HepG2 (cell line): Measurements from ENCODE around the gene BCL2L11. TPM values are rescaled to one million over a fixed set of nuclear protein-coding genes. Genes with fewer than 3 reads are reported as not detected.

Source experiments
- ATAC-seq: fragments of 200-7000 bp; cut with Tn5 transposase; 3 replicates; pipeline ENCODE4 v1.9.1; 2020; ENCODE audit warnings: mild to moderate bottlenecking, moderate library complexity
- BruUV-seq: library from RNA; stranded (reverse); fragments of 400-500 nt; replicated peaks from 2 replicates; lab custom pipeline; 2021; lab: Mats Ljungman, UMichigan
- CTCF ChIA-PET: fragments of 300-600 bp; formaldehyde crosslinking; extraction: SDS; loops from one replicate; lab custom pipeline; 2021; ENCODE audit warnings: low total read pairs, inconsistent platforms, low intra/inter-chr PET ratio; lab: Yijun Ruan, JAX
- POLR2A ChIA-PET: fragments of 350-600 bp; sonication (Branson Sonifier 250); formaldehyde crosslinking; loops from one replicate; lab custom pipeline; 2020; ENCODE audit warnings: antibody characterized with exemption, inconsistent platforms; lab: Yijun Ruan, JAX
- DNase-seq: peaks from one replicate; pipeline ENCODE4 v3.0.0-alpha.2; 2015; ENCODE audit warnings: low spot score
- FAIRE-seq: peaks from 3 replicates; lab custom pipeline; 2011; peaks lifted over from hg19 to GRCh38; lab: Jason Lieb, UNC
- H2AFZ ChIP-seq: one replicate; pipeline ENCODE4 v1.6.1; 2011; ENCODE audit warnings: low read length, inconsistent platforms
- H3K27ac ChIP-seq: fragments of 300-600 bp; 3 replicates; pipeline ENCODE4 v1.8.0; 2011; ENCODE audit warnings: mixed run types, mild to moderate bottlenecking, mixed read lengths, low read length, inconsistent platforms; ENCODE audit not compliant: insufficient read depth; ENCODE audit errors: extremely low read length
- H3K27me3 ChIP-seq, 2 experiments: fragments of 200-600 bp in 1 of 2; 2 replicates in 1 of 2; 3 replicates in 1 of 2; pipeline versions ENCODE4 v1.6.0 to v1.8.0; 2011; ENCODE audit warnings: low read length in 2 of 2, mild to moderate bottlenecking in 2 of 2, moderate library complexity in 2 of 2, inconsistent platforms in 1 of 2; ENCODE audit not compliant: insufficient read depth in 2 of 2, control insufficient read depth in 1 of 2
- H3K36me3 ChIP-seq, 2 experiments: fragments of 200-600 bp in 1 of 2; replicated peaks in 1 of 2; 2 replicates in 1 of 2; 3 replicates in 1 of 2; pipeline versions ENCODE4 v1.5.1 to v1.8.0; 2011; ENCODE audit warnings: low read length in 2 of 2, inconsistent platforms in 1 of 2; ENCODE audit not compliant: insufficient read depth in 2 of 2, control insufficient read depth in 1 of 2
- H3K4me1 ChIP-seq: 2 replicates; pipeline ENCODE4 v1.5.1; 2012; ENCODE audit warnings: low read length, inconsistent platforms; ENCODE audit not compliant: insufficient read depth
- H3K4me2 ChIP-seq: 2 replicates; pipeline ENCODE4 v1.6.0; 2011; ENCODE audit warnings: low read depth, low read length, inconsistent platforms
- H3K4me3 ChIP-seq, 3 experiments: fragments of 200-600 bp in 1 of 3; sonication (generic), shearing (Covaris generic) in 1 of 3; replicated peaks in 1 of 3; 2 replicates each; pipeline ENCODE4 v1.5.1; 2011 to 2016; ENCODE audit warnings: low read length in 3 of 3, inconsistent platforms in 2 of 3, low read depth in 2 of 3, mild to moderate bottlenecking in 2 of 3, control low read depth in 1 of 3, mixed read lengths in 1 of 3; ENCODE audit not compliant: insufficient read depth in 1 of 3
- H3K79me2 ChIP-seq: one replicate; pipeline ENCODE4 v1.6.1; 2011; ENCODE audit warnings: low read length, inconsistent platforms; ENCODE audit not compliant: insufficient read depth
- H3K9ac ChIP-seq: 2 replicates; pipeline ENCODE4 v1.6.0; 2011; ENCODE audit warnings: mild to moderate bottlenecking, low read depth, low read length, inconsistent platforms; ENCODE audit not compliant: insufficient read depth
- H3K9me3 ChIP-seq: 2 replicates; pipeline ENCODE4 v1.5.1; 2012; ENCODE audit warnings: mild to moderate bottlenecking, low read length
- H4K20me1 ChIP-seq: 2 replicates; pipeline ENCODE4 v1.6.0; 2011; ENCODE audit warnings: inconsistent platforms, mild to moderate bottlenecking, low read length, moderate library complexity; ENCODE audit not compliant: insufficient read depth
- BRCA1 ChIP-seq: sonication (generic); formaldehyde crosslinking; IDR thresholded peaks from 2 replicates; pipeline ENCODE4 v1.4.0; 2020; ENCODE audit warnings: missing genetic modification reagents
- GMEB2 ChIP-seq: IDR thresholded peaks from 2 replicates; pipeline ENCODE4 v1.6.1; 2016; ENCODE audit warnings: missing biosample characterization, missing genetic modification reagents, low read depth
- HMGXB4 ChIP-seq, 2 experiments: sonication (generic) in 1 of 2; formaldehyde crosslinking in 1 of 2; IDR thresholded peaks; 2 replicates each; pipeline versions ENCODE4 v1.4.0 to v1.6.1; 2018 to 2020; ENCODE audit warnings: missing genetic modification reagents in 2 of 2, borderline replicate concordance in 1 of 2, low read depth in 1 of 2, mild to moderate bottlenecking in 1 of 2, missing biosample characterization in 1 of 2
- HNRNPL ChIP-seq: fragments of 200-400 bp; formaldehyde crosslinking; IDR thresholded peaks from 2 replicates; pipeline ENCODE4 v1.6.1; 2017; ENCODE audit warnings: mild to moderate bottlenecking, low read depth, low read length
- KLF11 ChIP-seq: IDR thresholded peaks from 2 replicates; pipeline ENCODE4 v1.6.1; 2016; ENCODE audit warnings: missing compliant biosample characterization
- TERF1 ChIP-seq: sonication (generic); formaldehyde crosslinking; IDR thresholded peaks from 2 replicates; pipeline ENCODE4 v1.8.0; 2022; ENCODE audit warnings: mild to moderate bottlenecking, missing genetic modification reagents, moderate library complexity
- ZBTB10 ChIP-seq: sonication (generic); formaldehyde crosslinking; IDR thresholded peaks from 2 replicates; pipeline ENCODE4 v1.4.0; 2020; ENCODE audit warnings: missing genetic modification reagents, borderline replicate concordance
- ZBTB34 ChIP-seq: sonication (generic); formaldehyde crosslinking; IDR thresholded peaks from 2 replicates; pipeline ENCODE4 v1.8.0; 2022; ENCODE audit warnings: mild to moderate bottlenecking, missing genetic modification reagents
- ZBTB8A ChIP-seq: sonication (generic); formaldehyde crosslinking; IDR thresholded peaks from 2 replicates; pipeline ENCODE4 v1.4.0; 2020; ENCODE audit warnings: mild to moderate bottlenecking, low read depth, missing genetic modification reagents, borderline replicate concordance
- ZNF12 ChIP-seq: sonication (generic); formaldehyde crosslinking; IDR thresholded peaks from 2 replicates; pipeline ENCODE4 v1.5.0; 2020; ENCODE audit warnings: missing genetic modification reagents
- ZNF224 ChIP-seq: sonication (generic); formaldehyde crosslinking; IDR thresholded peaks from 2 replicates; pipeline ENCODE4 v1.5.0; 2020; ENCODE audit warnings: mild to moderate bottlenecking, missing genetic modification reagents
- ZNF235 ChIP-seq: sonication (generic); formaldehyde crosslinking; IDR thresholded peaks from 2 replicates; pipeline ENCODE4 v1.8.1; 2023; ENCODE audit warnings: mild to moderate bottlenecking, missing genetic modification reagents, borderline replicate concordance
- ZNF710 ChIP-seq: sonication (generic); formaldehyde crosslinking; IDR thresholded peaks from 2 replicates; pipeline ENCODE4 v1.5.0; 2020; ENCODE audit warnings: mild to moderate bottlenecking, missing genetic modification reagents, borderline replicate concordance
- WGBS: methylation state at CpG from one replicate; pipeline ENCODE4 v1.1.6; 2017; ENCODE audit warnings: low lambda C conversion rate; 5-methylcytosine and 5-hydroxymethylcytosine counted together
- in situ Hi-C: cut with HindIII; loops from 2 replicates; pipeline ENCODE4 v1.10.0; 2017; ENCODE audit warnings: low pct_unique_long_range_greater_than_20kb; ENCODE audit not compliant: extremely low pct_ligation_motif_present
- intact Hi-C: fragments of 100-400 bp; cut with micrococcal nuclease; formaldehyde crosslinking; loops from one replicate; pipeline ENCODE4 v1.10.0; 2022; ENCODE audit not compliant: unreplicated experiment
- polyA plus RNA-seq, 8 experiments: library from polyadenylated mRNA; depleted of rRNA in 3 of 8; stranded (reverse) in 7 of 8; unstranded in 1 of 8; fragments of >200 nt; fragmentation: Illumina TruSeq in 4 of 8; extraction: Trizol in 4 of 8; gene quantifications; 2 replicates each; pipeline versions ENCODE4 v1.2.1 to v1.2.3, GENCODE V29; 2011 to 2016; ENCODE audit warnings: low read depth in 4 of 8, missing spikeins in 1 of 8, mixed read lengths in 1 of 8; ENCODE audit not compliant: insufficient read depth in 1 of 8
- total RNA-seq, 5 experiments: library from RNA; depleted of rRNA; stranded (reverse); fragments of >200 nt; fragmentation: Illumina TruSeq; extraction: Trizol; gene quantifications; 2 replicates each; pipeline ENCODE4 v1.2.3, GENCODE V29; 2016; ENCODE audit warnings: low read depth in 1 of 5

The BCL2L11 gene
- total and polyA plus RNA-seq, 2 of the 13 experiments (the other 11 are each of a cell fraction or from before 2014, with no cell fraction given), result 6.1 to 9.7 TPM

- intact Hi-C loops, result no loop called here
- BruUV-seq, result no TSS peak
- Histone ChIP-seq H3K27me3 (no peaks in the 10 kb centered on the region), H3K4me1 (peaks cover 12% of the 10 kb centered on the region), H3K4me2 (no peak overlapping the region), H3K36me3 (peaks cover 23 to 76% of the 10 kb centered on the region in 2 experiments), H4K20me1 (no peaks in the 10 kb centered on the region), H3K27ac (no peak overlapping the region), H3K9me3 (no peaks in the 10 kb centered on the region), H2AFZ (no peak overlapping the region), H3K4me3 (no peak overlapping the region), H3K9ac (no peak overlapping the region), H3K79me2 (peaks cover 2% of the 10 kb centered on the region)
- DNase-seq, result no peak
- no peak for FAIRE-seq
- TF ChIP-seq ZNF224 (no peak), ZNF710 (CRISPR knock-in tag) (no peak), HNRNPL (no peak), ZBTB8A (no peak), ZBTB34 (CRISPR knock-in tag) (no peak), KLF11 (no peak), ZBTB10 (CRISPR knock-in tag) (no peak), TERF1 (CRISPR knock-in tag) (no peak), GMEB2 (CRISPR knock-in tag) (no peak), BRCA1 (no peak), ZNF12 (no peak), HMGXB4 (CRISPR knock-in tag; IDR thresholded peaks at IDR 0.05; ENCODE audit: borderline replicate concordance in 1 of 2, low read depth in 1 of 2) (no peak), ZNF235 (CRISPR knock-in tag) (no peak)
- ChIA-PET POLR2A (no interaction called here), CTCF (no interaction called here)
- WGBS, result 98% methylated on average over 12 of the region's 12 CpGs
- ATAC-seq, result no peak
- in situ Hi-C loops, result no loop called here
These were observed 43.4 kb downstream of the BCL2L11 start for GRCh38 chr2:111164078-111164477.
